Common myeloid progenitor, CD34-positive (primary cell): ENCODE results near the gene CDH4.

Source experiments
- CTCF ChIA-PET: fragments of 350-600 bp; sonication (Branson Sonifier 250); formaldehyde crosslinking; loops from one replicate; lab custom pipeline; 2021; ENCODE audit warnings: antibody characterized with exemption; lab: Charles Lee
- POLR2A ChIA-PET: fragments of 350-600 bp; sonication (Branson Sonifier 250); formaldehyde crosslinking; loops from one replicate; lab custom pipeline; 2021; ENCODE audit warnings: antibody characterized with exemption; lab: Charles Lee
- DNase-seq, 3 donors: peaks; one replicate each; pipeline versions ENCODE4 v3.0.0 to v3.0.0-alpha.2; 2013
- H3K27ac ChIP-seq, 2 experiments: 1 replicate in 1 of 2; 2 replicates in 1 of 2; pipeline ENCODE4 v1.7.0; 2013; ENCODE audit warnings: inconsistent platforms in 2 of 2, low read length in 2 of 2, mild to moderate bottlenecking in 2 of 2, low read depth in 1 of 2, moderate library complexity in 1 of 2; ENCODE audit not compliant: severe bottlenecking in 2 of 2, insufficient read depth in 1 of 2, poor library complexity in 1 of 2
- H3K27me3 ChIP-seq, 5 experiments: replicated peaks in 2 of 5; 1 replicate in 3 of 5; 2 replicates in 2 of 5; pipeline versions ENCODE4 v1.6.1 to v1.7.0; 2013; ENCODE audit warnings: low read length in 4 of 5, mild to moderate bottlenecking in 2 of 5, moderate library complexity in 2 of 5, inconsistent platforms in 1 of 5; ENCODE audit not compliant: insufficient read depth in 5 of 5, control insufficient read depth in 4 of 5
- H3K36me3 ChIP-seq, 4 experiments: 1 replicate in 2 of 4; 2 replicates in 2 of 4; pipeline versions ENCODE4 v1.6.1 to v1.7.0; 2013; ENCODE audit warnings: low read length in 3 of 4, control low read depth in 1 of 4, mild to moderate bottlenecking in 1 of 4; ENCODE audit not compliant: control insufficient read depth in 4 of 4, insufficient read depth in 4 of 4
- H3K4me1 ChIP-seq, 4 experiments: 1 replicate in 3 of 4; 2 replicates in 1 of 4; pipeline versions ENCODE4 v1.6.1 to v1.7.1; 2013; ENCODE audit warnings: low read length in 3 of 4, mild to moderate bottlenecking in 3 of 4, control low read depth in 1 of 4, inconsistent platforms in 1 of 4, moderate library complexity in 1 of 4; ENCODE audit not compliant: control insufficient read depth in 4 of 4, insufficient read depth in 4 of 4; ENCODE audit errors: control extremely low read depth in 1 of 4
- H3K4me3 ChIP-seq, 7 experiments: 1 replicate in 4 of 7; 2 replicates in 3 of 7; pipeline versions ENCODE4 v1.5.1 to v1.7.0; 2013; ENCODE audit warnings: mild to moderate bottlenecking in 7 of 7, low read length in 6 of 7, moderate library complexity in 6 of 7, inconsistent platforms in 2 of 7, low read depth in 2 of 7, control low read depth in 1 of 7; ENCODE audit not compliant: insufficient read depth in 4 of 7, control insufficient read depth in 1 of 7; ENCODE audit errors: extremely low read depth in 1 of 7
- H3K9me3 ChIP-seq, 5 experiments: 1 replicate in 4 of 5; 2 replicates in 1 of 5; pipeline versions ENCODE4 v1.6.1 to v1.7.1; 2013; ENCODE audit warnings: low read length in 4 of 5, mild to moderate bottlenecking in 2 of 5, inconsistent platforms in 1 of 5, low read depth in 1 of 5, moderate library complexity in 1 of 5; ENCODE audit not compliant: control insufficient read depth in 4 of 5, insufficient read depth in 2 of 5; ENCODE audit errors: control extremely low read depth in 1 of 5
- whole genome bisulfite sequencing: methylation state at CpG from one replicate; pipeline ENCODE4 v1.1.5; 2013; ENCODE audit not compliant: insufficient coverage; 5-methylcytosine and 5-hydroxymethylcytosine counted together

Gene CDH4

GRCh38 chr20:61897401-61898295 is 645.6 kb downstream of the CDH4 start:
- no peaks in the 10 kb centered on the region for H3K36me3 ChIP-seq
- H3K9me3 ChIP-seq: no peaks in the 10 kb centered on the region
- 94% methylated on average over 25 of the region's 26 CpGs for WGBS
- H3K4me1 ChIP-seq: no peaks in the 10 kb centered on the region
- ChIA-PET POLR2A (no interaction called here), CTCF (no interaction called here)
- H3K27ac ChIP-seq: no peak overlapping the region
- peaks cover 0 to 8% (median 0%) of the 10 kb centered on the region in 5 experiments for H3K27me3 ChIP-seq
- no peak for DNase-seq
- no peak overlapping the region for H3K4me3 ChIP-seq

GRCh38 chr20:61898405-61898804 is 646.3 kb downstream of the CDH4 start:
- ChIA-PET POLR2A (no interaction called here), CTCF (no interaction called here)
- Histone ChIP-seq H3K27ac (no peak overlapping the region), H3K4me3 (no peak overlapping the region), H3K27me3 (peaks cover 0 to 8% (median 0%) of the 10 kb centered on the region in 5 experiments), H3K36me3 (no peaks in the 10 kb centered on the region), H3K4me1 (no peaks in the 10 kb centered on the region), H3K9me3 (no peaks in the 10 kb centered on the region)
- no peak for DNase-seq
- 88% methylated on average over 8 of the region's 8 CpGs for WGBS

GRCh38 chr20:61900011-61900944 is 648.2 kb downstream of the CDH4 start:
- no peak for DNase-seq
- Histone ChIP-seq H3K27me3 (peaks cover 0 to 8% (median 0%) of the 10 kb centered on the region in 5 experiments), H3K27ac (no peak overlapping the region), H3K36me3 (no peaks in the 10 kb centered on the region), H3K4me1 (no peaks in the 10 kb centered on the region), H3K9me3 (no peaks in the 10 kb centered on the region), H3K4me3 (no peak overlapping the region)
- 66% methylated on average over 25 of the region's 29 CpGs for WGBS
- ChIA-PET CTCF (no interaction called here), POLR2A (no interaction called here)

- POLR2A ChIA-PET: no interaction called here
- no peak for DNase-seq
- WGBS: 86% methylated on average over 3 of the region's 4 CpGs
- Histone ChIP-seq H3K4me1 (no peaks in the 10 kb centered on the region), H3K9me3 (no peaks in the 10 kb centered on the region), H3K4me3 (no peak overlapping the region), H3K36me3 (no peaks in the 10 kb centered on the region), H3K27me3 (peaks cover 0 to 8% (median 0%) of the 10 kb centered on the region in 5 experiments), H3K27ac (no peak overlapping the region)
- CTCF ChIA-PET: no interaction called here
These were observed 648.9 kb downstream of the CDH4 start for GRCh38 chr20:61900945-61901293.

- no peaks in the 10 kb centered on the region for H3K36me3 ChIP-seq
- POLR2A ChIA-PET: no interaction called here
- CTCF ChIA-PET: no interaction called here
- peaks cover 0 to 8% (median 0%) of the 10 kb centered on the region in 5 experiments for H3K27me3 ChIP-seq
- DNase-seq: no peak
- no peak overlapping the region for H3K27ac ChIP-seq
- 85% methylated on average over 31 of the region's 35 CpGs for WGBS
- no peaks in the 10 kb centered on the region for H3K9me3 ChIP-seq
- no peak overlapping the region for H3K4me3 ChIP-seq
- H3K4me1 ChIP-seq: no peaks in the 10 kb centered on the region
These were observed 649.5 kb downstream of the CDH4 start for GRCh38 chr20:61901392-61902220.

- WGBS: 94% methylated on average over 21 of the region's 27 CpGs
- H3K4me1 ChIP-seq: no peaks in the 10 kb centered on the region
- no peak overlapping the region for H3K27ac ChIP-seq
- DNase-seq: no peak
- no peak overlapping the region for H3K4me3 ChIP-seq
- peaks cover 0 to 8% (median 0%) of the 10 kb centered on the region in 5 experiments for H3K27me3 ChIP-seq
- CTCF ChIA-PET: no interaction called here
- no peaks in the 10 kb centered on the region for H3K9me3 ChIP-seq
- no peaks in the 10 kb centered on the region for H3K36me3 ChIP-seq
- POLR2A ChIA-PET: no interaction called here
These were observed 650.3 kb downstream of the CDH4 start for GRCh38 chr20:61902221-61902869.
